ENCODE data around the gene ROMO1. TPM values are rescaled to one million over a fixed set of nuclear protein-coding genes. Genes with fewer than 3 reads are reported as not detected.

ROMO1 gene
- total RNA-seq, 1 experiment from 2014 or later = 207 TPM

GRCh38 chr20:35650632-35651031 lies 48.6 kb upstream of the ROMO1 start:
- Histone ChIP-seq H3K23ac (ENCODE audit: insufficient read length, low read depth, low read length) (no peak overlapping the region), H3K4ac (ENCODE audit: low read depth, low read length) (no peak overlapping the region), H2BK15ac (ENCODE audit: low read depth, low read length) (no peak overlapping the region), H3K79me2 (ENCODE audit: insufficient read depth, low read length) (peaks cover 47% of the 10 kb centered on the region), H2BK20ac (ENCODE audit: low read depth, low read length, poor library complexity, severe bottlenecking) (no peak overlapping the region), H2BK12ac (ENCODE audit: insufficient read length, low read depth, low read length) (no peak overlapping the region), H4K8ac (replicated peaks; ENCODE audit: insufficient read length, low read depth, low read length) (no peak overlapping the region), H3K27ac (ENCODE audit: insufficient read length, low read depth, low read length) (no peak overlapping the region), H4K91ac (ENCODE audit: insufficient read length, low read depth, low read length) (no peak overlapping the region), H2BK5ac (ENCODE audit: insufficient read length, low read length) (no peak overlapping the region), H3T11ph (ENCODE audit: low read length) (no peak overlapping the region), H3K4me2 (ENCODE audit: insufficient read depth, insufficient read length, low read length) (no peak overlapping the region), H3K27me3 (ENCODE audit: insufficient read depth, low read length) (no peaks in the 10 kb centered on the region), H2BK120ac (ENCODE audit: low read depth, low read length, poor library complexity, severe bottlenecking) (no peak overlapping the region), H3K79me1 (ENCODE audit: insufficient read depth, low read depth, low read length, poor library complexity, severe bottlenecking) (peaks cover 9% of the 10 kb centered on the region), H2AFZ (ENCODE audit: low read length) (no peak overlapping the region), H3K4me1 (ENCODE audit: insufficient read depth, low read length) (no peaks in the 10 kb centered on the region), H4K5ac (ENCODE audit: insufficient read length, low read depth, low read length) (no peak overlapping the region), H4K20me1 (ENCODE audit: control insufficient read depth, insufficient read depth, insufficient read length) (peaks cover 4% of the 10 kb centered on the region), H3K18ac (ENCODE audit: insufficient read length, low read depth, low read length) (no peak overlapping the region), H3K9me3 (ENCODE audit: control insufficient read depth, low read depth, low read length) (no peaks in the 10 kb centered on the region), H2AK5ac (ENCODE audit: insufficient read length, low read length) (no peak overlapping the region), H3K14ac (ENCODE audit: insufficient read depth, low read length) (no peak overlapping the region), H3K56ac (ENCODE audit: insufficient read length, low read depth, low read length) (no peak overlapping the region), H3K23me2 (ENCODE audit: insufficient read length, low read depth, low read length, poor library complexity, severe bottlenecking) (no peaks in the 10 kb centered on the region), H3K9ac (ENCODE audit: extremely low read depth, insufficient read length, low read length) (no peak overlapping the region)
- no CpG with 5 or more reads among the region's 3 CpGs for WGBS (ENCODE audit: extremely low coverage, insufficient read length, low lambda C conversion rate)
- H3K4me3 Mint-ChIP-seq = no peak overlapping the region
- 0 out of 7 replicates have a peak overlapping the region, but pooled peaks of 1 of the 3 experiments have one; percentile 47 for H3K27ac Mint-ChIP-seq
- no peak for TF ChIP-seq CTCF (conservative IDR thresholded peaks at IDR 0.05)
- no peaks in the 10 kb centered on the region for H3K27me3 Mint-ChIP-seq (ENCODE audit: low read depth)
- DNase-seq = no peak
- H3K9me3 Mint-ChIP-seq = no peaks in the 10 kb centered on the region
- H3K36me3 Mint-ChIP-seq (ENCODE audit: insufficient read depth in 1 of 3, low read depth in 3 of 3) = peaks cover 1 to 28% (median 21%) of the 10 kb centered on the region in 3 experiments; a peak in 6 of 7 replicates
- peaks cover 5% of the 10 kb centered on the region in 2 experiments; a peak in 2 of 4 replicates for H3K4me1 Mint-ChIP-seq

Data from H9 (cell line).